Choroid plexus epithelial cell (primary cell): ENCODE measurements around the gene NEUROG3.
A peak's percentile ranks its signal among the peaks of the same experiment; 100 is the strongest.

Source experiments
- DNase-seq: peaks from one replicate; pipeline ENCODE4 v3.0.0-alpha.2; 2010; ENCODE audit warnings: low read depth
- H3K4me3 ChIP-seq: 2 replicates; pipeline ENCODE4 v1.5.1; 2011; ENCODE audit warnings: low read depth, mild to moderate bottlenecking, control low read depth, low read length, moderate library complexity
- CTCF ChIP-seq: conservative IDR thresholded peaks from 2 replicates; pipeline ENCODE4 v1.5.1; 2011; ENCODE audit warnings: low read depth, mild to moderate bottlenecking, control low read depth, inconsistent platforms, low read length, moderate library complexity

NEUROG3 gene

DNA sequence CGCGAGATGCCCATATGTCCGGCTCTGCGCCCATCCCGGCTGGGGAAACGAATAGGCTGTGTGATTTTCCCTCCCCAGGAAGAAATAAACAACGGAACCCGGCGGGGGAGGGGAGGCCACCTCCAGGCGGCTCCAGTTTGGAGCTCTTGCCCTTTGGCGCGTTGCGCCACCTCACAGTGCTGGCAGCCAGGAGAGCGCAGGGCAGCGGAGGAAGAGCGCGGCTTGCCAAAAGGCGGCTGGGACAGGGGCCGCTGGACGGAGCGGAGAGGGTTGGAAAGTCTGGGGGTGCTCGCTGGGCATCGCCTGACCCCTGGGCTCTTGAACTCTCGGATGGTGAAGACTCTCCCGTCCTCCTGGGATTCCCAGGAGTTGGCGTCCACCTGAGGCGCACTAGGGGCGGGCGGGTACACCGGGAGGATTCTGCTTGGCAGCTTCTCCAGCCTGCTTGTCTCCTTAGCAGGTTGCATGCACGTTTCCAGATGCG lies 5.3 kb upstream of the NEUROG3 start:
- no peak overlapping the region for H3K4me3 ChIP-seq
- TF ChIP-seq CTCF = no peak
- DNase-seq = no peak

DNA sequence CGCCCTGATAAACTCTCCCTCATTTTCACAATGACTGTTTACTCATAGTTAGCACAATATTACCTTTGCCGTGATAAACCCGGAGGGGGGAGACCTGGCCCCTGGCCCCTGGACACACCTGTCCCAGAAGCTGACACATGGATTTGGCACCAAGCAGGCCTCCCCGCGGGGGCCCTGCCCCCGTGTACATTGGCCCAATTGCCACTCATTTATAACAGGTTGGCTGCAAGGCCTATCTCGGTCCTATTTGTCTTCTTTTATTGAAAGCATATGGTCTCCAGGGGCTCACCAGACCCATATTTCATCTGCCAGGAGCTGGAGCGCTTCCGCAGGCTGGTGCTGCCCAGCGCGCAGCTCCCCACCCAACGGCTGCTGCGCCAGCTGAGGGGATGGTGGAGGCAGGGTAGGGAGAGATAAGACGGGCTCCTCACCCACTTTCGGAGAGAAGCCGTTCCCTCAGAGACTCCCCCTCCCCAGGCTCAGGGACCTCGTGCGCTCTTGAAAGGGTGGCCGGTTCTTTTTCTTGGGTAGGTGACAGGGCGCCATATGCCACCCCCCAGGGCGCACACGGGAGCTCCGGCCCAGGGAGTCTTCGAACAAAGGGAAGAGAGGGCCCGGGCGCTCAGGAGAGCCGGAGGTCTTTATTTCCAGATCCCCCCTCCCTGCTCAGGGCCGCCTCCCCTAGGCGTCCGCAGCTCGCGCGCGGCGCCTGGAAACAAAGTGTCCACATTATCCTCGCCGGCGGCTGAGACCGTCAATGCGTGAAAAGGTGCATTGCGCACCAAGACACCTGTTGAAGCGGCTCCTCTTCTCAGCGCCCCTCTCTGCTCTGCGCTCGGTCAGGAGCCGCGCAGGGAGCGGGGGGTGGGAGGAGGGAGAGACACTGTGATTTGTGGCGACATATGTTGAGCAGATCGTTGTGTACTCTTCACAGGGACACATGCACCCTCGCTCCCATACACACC lies 4.3 kb upstream of the NEUROG3 start:
- no peak overlapping the region for H3K4me3 ChIP-seq
- DNase-seq = no peak
- TF ChIP-seq CTCF = no peak

- TF ChIP-seq CTCF = no peak
- peak; percentile 13 for DNase-seq
- H3K4me3 ChIP-seq = no peak overlapping the region
Measured at GRCh38 chr10:69576334-69577011, 3.3 kb upstream of the NEUROG3 start.

DNA sequence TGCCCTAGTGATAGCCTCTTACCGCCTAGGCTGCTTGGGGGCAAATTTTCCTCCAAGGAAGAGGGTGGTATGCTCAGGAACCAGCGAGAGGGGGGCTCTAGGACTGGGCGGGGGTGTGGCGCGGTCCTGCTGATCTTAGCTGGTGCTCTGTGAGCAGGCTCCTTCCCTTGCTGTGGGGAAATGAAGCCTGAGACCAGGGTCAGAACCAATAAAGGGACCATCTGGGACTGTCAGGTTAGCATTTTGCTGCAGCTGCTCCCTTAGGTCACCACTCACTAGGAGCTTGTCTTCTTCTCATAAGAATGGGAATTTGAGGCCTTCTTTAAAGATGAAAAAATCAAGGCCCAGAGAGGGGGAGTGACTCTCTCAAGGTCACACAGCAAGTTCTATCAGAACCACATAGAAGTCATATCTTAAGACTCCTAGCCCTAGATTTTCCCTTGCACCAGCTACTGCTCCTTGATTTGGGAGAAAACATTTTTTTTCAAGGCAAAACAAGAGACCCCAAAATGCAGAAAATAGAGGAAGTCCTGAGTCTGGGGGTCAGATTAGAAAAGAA lies 2.0 kb upstream of the NEUROG3 start:
- DNase-seq = no peak
- no peak overlapping the region for H3K4me3 ChIP-seq
- no peak for TF ChIP-seq CTCF

DNA sequence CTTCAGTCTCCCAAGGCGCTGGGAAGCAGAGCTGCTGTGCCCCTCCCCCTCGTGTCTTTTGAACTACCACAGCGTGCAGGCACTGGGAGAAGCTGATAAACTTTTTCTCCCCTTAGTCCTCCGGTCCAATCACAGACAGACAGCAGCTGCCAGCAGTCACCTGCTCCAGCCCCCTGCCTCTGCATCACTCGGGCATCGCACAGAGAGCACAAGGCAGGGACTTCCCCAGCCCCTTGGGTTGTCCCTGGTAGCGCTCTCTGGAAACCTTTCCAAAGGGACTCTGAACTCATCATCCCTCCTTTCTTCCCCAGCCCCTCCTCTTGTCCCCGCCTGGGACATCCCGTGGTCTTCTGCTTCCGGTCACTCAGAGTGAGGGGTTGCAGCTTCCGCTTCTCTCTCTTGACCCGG lies 1.4 kb upstream of the NEUROG3 start:
- TF ChIP-seq CTCF = no peak
- no peak overlapping the region for H3K4me3 ChIP-seq
- DNase-seq = no peak

DNA sequence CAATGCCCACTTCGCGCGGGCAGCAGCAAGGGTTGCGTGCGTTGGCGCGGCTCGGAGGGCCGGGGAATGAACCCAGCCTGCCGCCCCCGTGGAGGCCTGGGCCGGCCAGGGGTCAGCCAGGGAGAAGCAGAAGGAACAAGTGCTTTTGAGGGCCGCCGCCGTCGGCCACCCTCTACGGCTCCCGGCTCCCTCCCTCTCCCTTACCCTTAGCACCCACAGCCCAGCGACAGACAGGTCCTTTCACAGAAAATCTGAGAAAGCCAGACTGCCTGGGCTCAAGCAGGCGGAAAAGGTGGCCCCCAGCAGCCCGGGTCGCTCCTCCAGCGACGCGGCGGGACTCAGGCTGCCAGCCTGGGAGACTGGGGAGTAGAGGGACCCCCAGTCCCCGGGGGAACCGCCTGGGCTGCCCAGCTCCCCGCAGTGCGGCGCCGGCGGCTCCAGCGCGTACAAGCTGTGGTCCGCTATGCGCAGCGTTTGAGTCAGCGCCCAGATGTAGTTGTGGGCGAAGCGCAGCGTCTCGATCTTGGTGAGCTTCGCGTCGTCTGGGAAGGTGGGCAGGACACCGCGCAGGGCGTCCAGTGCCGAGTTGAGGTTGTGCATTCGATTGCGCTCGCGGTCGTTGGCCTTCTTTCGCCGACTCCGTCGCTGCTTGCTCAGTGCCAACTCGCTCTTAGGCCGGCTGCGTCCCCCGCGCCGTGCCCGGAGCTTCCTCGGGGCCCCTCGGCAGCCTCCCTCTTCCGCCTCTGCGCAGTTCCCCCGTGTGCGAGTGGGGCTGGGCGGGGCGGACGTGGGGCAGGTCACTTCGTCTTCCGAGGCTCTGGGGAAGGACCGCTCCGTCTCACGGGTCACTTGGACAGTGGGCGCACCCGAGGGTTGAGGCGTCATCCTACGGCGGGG lies 815 bp downstream of the NEUROG3 start:
- no peak overlapping the region for H3K4me3 ChIP-seq
- TF ChIP-seq CTCF = no peak
- no peak for DNase-seq
